ENCODE measurements around the gene TCEANC2.

Gene TCEANC2

DNA sequence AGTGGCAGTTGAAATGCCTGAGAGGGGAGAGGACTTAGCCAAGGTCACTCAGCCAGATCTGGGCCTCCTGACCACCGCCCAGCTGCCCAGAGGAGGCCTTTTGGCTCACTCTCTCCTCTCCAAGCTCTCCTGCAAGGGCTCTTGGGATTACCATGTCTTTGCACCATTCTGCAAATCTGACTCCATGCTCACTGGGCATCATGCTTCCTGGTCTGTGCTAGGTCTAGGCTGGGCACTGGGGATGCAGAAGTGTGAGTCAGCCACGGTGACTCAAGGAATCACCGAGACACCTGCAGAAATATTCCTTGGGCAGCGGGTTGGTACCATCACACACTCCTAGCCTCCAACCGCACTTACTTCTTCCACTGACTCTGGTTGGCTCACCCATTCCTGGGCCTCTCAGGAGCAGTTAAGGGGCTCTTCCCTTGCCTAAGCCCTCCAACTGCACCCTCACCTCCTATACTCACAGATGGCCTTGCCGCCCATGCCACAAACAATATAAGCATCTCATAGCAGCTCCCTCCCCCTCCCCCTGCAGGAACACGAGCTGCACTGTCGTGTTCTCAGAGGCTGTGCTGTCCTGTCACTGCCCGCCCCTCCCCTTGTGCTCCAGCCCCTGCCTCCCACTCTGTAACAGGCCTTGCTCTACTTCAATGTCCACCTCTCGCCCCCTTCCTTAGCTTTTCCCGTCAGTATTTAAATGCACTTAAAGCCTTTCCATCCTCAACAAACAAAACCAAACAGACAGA is 64.6 kb downstream of the TCEANC2 start:
- DNase-seq = peak; percentile 36

DNA sequence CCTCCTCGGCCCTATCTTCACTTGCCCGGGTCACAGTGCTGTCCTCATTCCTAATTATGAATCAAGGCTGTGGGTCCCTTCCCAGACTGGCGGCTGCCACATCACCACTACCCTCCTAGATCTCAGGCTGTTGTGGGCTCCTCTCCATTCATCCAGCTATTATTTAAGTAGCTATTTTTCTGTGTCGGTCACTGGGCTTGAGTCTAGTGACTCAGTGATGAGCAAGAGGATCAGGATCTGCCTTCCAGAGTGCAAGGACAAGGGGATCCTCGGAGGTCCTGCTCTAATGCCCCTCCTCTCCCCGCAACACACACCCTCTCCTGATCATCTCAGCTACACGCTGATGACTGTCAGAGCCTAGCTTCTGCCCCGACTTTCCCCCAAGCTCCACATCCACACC is 65.3 kb downstream of the TCEANC2 start:
- DNase-seq = no peak

DNA sequence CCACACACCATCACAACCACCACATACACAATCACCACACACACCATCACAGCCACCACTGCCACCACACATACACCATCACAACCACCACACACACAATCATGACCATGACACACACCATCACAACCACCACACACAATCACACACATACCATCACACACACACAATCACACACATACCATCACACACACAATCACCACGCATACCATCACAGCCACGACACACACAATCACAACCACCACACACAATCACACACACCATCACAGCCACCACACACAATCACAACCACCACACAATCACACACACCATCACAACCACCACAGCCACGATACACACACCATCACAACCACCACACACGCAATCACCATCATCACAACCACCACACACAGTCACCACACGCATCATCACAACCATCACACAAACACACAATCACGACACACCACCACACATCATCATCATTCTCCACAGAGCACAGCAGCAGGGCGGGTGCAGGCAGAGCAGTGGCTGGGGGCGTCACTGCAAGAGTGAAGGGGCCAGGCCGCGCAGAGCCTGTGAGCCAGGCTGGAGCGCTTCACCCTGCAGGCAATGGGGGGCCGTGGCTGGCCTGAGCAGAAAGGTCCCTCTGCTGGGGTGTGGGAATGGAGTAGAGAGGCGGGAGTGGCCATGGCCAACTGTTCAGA is 66.8 kb downstream of the TCEANC2 start:
- no peak for DNase-seq

DNA sequence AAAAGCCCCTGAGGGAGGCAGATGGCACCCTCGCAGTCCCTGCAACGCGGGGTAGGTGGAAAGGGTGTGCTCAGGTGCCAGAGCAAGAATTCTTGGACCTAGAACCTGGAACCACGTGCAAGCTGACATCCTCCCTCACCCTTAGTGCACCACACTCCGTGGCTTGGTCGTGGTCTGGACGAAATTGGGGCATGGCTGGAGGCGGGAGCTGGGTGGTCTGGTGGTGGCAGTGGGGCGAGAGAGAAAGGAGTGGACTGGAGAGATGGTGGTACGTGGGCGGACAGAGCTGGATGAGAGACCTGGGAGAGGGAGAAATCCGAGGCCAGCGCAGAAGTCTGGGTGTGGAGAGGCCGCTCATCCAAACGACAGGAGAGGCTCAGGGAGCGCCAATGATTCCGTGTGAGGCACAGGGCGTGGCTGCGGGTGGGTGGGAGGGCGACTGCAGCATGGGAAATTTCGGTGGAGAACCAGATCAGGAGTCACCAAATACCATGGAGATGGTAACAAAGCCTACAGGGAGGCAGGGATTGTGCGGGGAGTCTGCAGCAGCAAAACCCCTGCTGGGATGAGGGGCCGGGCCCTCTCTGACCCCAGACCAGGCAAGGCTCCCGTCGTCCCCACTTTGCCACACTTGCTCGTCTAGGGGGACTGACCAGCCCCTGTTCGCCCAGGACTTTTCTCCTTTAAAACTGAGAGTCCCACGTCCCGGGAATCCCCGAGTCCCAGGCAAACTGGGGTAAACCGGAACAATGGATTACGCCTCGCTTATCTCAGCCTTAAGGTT is 67.5 kb downstream of the TCEANC2 start:
- DNase-seq = no peak

DNA sequence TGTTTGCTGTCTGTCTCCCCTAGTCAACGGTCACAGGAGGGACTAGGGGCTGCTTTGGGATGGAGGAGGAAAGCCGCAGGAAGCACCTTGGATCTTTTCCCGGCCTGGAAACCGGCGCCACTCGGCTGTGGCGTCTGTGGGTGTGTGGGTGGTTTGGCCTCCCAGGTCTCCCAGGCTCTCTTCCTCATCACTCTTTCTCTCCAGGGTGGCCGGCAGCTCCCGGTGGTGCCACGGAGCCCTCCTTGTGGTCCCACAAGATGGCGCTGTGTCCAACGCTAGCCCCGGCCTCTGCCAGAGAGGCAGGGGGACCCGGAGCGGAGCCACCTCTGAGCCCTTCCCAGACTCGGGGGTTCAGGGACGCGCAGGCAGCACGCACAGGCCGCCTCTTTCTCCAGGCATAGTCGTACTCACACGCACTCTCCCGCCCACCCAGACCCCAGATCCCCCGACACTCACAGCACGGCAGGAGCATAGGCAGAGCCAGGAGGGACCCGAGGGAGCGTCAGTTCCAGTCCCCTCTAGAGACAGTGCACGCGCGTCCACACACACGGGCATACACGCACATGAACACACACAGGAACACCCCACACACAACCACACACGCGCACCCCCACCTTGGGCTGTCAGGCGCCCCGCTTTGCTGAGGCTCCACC is 68.2 kb downstream of the TCEANC2 start:
- peak; percentile 94 for DNase-seq

DNA sequence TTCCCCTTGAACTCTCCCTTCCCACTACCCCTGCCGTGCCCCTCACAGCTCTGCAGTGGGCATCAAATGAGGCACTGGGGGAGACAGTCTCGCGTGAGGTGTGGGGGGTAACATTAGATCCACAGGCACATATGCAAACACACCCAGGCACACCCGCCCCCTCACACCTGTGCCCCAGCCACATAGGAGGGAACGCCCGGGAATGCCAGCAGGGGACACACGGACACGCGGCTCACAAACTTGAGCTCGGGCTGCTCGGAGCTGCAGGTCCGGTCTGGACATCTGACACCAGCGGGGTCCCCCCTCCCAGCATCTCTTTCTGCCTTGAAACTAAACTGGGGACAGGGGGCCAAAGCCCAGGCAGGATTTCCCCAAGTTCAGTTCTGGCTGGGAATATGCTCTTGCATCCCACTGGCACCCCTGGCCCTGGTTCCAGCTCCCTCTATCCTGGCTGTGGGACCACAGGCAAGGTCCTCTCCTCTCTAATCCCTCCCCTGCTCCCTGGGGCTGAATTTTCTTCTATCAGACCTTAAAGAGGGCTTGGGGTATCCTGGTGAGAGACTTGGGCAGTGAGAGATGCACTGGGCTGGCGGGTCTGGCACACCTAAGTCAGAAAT is 68.8 kb downstream of the TCEANC2 start:
- DNase-seq = peak; percentile 56

DNA sequence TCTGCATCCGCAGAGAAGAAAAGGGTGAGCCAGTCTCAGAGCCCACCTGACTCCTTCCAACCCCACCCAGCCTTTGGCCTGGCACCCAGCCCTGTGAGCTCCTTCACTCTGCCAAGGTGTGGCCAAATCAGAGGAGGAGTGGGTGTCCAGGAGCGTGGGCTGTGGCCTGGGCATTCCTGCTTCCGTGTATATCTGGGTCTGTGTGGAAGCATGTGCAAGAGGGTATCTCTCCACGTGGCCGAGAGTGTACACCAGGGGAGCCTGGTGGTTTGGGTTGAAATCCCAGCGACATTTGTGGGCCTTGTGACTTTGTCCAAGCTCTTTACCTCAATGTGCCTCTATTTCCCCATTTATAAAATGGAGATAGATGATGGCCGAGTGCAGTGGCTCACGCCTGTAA is 69.6 kb downstream of the TCEANC2 start:
- DNase-seq = no peak

DNA sequence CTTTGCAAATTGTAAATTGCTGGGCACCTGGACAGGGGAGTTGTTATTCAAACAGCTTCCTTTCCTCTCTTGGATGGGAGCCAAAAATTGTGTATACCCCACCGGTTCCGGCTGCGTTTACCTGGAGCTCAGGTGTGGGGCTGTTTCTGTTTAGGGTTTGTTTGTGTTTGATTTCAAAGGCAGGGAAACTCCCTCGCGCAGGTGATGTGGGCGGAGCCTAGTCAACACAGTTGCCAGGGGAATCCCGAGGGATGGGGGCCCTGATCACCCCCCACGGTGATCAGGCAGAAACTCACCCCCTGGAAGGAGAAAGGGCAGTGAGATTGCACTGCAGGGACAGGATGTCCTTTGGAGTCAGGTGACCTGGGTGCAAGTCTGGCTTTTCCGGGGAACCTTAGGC is 71.1 kb downstream of the TCEANC2 start:
- peak; percentile 95 for DNase-seq

DNA sequence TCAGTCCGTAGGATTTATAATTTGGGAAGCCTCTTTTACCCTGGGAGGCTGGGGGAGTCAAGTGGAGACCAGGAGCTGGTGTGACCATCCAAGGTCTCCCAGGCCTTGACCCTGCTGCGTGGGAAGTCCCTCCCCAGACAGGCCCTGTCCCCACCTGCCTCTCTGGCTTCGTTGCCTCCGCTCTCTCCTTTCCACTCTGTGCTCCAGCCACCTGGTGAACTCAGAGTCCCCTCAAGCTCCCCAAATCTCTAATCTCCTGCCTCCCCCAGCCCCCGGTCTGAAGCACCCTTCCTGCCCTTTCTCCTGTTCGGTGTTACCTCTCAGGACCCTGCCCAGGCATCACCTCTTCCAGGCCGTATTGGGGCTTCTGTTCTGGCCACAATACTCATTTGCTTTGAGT is 71.5 kb downstream of the TCEANC2 start:
- DNase-seq = no peak

DNA sequence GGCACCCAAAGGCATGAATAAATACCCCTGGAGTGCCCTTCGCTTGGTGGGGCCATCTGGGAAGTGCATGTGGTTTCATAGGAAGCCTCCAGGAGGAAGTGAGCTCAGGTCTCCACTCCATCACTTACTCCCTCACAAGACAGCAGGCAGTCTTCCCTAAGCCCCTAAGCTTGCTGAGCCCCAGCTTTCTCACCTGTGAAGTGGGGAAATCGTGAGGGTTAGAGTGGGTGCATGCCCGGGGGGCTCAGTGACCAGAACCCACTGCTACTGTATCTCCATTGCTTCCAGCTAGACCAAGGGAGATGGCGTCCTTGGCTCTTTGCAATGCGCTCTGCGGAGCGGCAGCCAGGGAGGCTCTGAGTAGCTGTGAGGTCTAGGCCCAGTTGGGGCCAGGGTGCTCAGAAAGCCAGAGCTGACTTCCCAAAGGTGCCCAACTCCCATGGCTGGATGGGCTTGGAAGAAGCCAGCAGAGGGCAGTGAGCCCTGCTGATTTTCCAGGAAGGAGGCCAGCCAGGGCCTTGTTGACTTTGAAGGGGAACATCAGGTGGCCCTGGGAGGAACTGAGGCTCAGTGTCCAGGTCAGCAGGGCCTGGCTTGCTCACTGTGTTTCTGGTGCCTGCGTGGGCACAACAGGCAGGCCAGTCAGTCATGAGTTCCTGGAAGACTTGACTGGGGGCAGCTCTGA is 72.1 kb downstream of the TCEANC2 start:
- peak; percentile 79 for DNase-seq

DNA sequence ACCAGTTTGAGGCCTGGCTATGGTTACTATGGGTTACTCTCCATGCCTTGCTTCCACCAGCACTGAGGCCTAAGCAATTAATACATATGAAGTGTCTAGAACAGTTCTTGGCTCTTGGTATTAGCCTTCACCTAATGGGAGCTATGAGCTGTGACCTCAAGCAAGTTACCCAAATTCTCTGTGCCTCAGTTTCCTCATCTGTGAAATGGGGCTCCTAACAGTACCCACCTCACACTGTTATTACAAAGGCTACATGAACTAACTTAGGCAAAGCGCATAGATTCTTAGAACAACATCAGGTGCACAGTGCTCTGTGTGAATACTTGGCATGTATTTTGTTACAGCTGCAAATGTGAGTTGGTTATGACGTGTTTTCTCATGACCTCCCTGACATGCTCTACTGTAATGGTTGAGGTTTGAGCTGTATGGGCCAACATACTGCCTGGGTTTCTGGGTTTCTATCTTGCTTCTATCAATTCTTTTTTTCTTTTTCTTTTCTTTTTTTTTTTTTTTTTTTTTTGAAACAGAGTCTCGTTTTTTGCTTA is 72.9 kb downstream of the TCEANC2 start:
- no peak for DNase-seq

DNA sequence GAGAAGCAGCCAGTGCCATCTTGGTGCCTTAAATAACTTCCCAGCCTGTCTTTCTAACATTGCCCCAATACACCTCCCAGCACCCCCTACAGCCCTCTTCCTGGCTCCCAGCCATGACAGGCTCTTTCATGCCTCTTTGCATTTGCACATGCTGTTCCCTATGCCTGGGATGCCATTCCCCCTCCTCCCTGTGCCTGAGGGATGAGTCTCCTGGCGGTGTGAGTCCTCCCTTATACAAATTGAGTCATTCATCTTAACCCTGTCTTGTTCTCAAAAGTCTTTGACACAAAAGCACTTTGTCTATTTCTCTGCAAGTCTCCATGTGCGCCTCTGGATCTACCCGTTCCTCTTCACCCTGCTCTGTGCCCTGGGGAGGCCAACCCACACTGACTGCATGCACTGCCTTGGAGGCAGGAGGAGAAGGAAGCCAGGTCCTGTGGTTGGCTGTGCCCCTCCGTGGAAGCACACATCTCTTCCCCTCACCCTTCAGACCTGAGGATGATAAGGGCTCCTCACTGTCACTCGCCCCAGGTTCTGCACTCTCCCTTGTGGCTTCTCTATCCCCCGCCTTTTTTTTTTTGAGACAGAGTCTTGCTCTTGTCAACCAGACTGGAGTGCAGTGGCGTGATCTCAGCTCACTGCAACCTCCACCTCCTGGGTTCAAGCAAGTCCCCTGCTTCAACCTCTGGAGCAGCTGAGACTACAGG is 74.3 kb downstream of the TCEANC2 start:
- no peak for DNase-seq

DNA sequence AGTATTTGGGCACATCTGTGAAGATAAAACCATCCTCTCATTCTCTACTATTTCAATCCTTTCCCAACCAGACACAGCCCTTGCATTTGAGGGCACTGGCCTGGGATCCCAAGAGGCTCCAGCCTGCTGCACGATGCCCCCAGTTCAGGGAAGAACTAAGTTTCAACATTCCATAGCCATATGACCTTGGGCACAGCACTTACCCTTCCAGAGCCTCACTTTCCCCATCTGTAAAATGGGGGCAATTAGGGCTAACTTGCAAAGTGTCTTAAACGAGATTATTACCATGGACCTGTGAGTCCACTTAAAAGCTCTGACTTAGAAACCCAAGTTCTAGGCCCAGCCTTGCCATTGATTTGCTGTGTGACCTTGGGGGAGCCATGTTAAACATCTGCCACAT is 76.5 kb downstream of the TCEANC2 start:
- no peak for DNase-seq

DNA sequence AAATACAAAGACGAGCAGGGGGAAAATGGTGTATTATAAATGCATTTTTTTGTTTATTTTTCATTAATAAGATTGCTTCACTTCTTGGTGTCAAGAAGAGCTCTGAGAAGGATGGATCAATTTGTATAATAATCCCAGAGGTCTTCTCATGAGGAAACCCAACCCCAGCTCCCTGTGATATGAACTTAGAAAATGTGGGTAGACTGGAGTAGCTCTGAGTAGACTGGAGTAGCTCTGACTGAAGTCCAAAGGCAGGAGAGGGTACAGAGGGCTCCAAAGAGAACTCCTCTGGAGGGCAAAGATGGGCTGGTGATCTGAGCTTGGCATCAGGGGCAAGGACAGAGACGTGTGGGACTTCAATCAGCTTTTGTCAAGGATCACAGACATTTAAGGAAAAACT is 78.0 kb downstream of the TCEANC2 start:
- no peak for DNase-seq

DNA sequence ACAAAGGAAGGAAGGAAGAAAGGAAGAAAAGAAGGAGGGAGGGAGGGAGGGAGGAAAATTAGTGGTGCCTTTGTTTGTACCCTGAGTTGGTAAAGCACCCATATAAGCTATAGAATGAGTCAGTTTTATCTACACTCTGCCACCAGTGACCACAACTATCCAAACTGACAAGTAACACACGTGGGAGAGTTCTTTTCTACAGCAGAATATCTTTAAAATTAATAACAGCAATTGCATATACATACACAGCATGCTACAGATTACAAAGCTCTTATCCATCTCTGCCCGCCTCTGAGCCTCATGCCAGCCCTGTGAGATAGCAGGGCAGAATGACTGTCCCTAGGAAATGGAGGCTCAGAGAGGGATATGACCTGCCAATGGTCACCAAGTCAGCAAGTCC is 79.1 kb downstream of the TCEANC2 start:
- no peak for DNase-seq

DNA sequence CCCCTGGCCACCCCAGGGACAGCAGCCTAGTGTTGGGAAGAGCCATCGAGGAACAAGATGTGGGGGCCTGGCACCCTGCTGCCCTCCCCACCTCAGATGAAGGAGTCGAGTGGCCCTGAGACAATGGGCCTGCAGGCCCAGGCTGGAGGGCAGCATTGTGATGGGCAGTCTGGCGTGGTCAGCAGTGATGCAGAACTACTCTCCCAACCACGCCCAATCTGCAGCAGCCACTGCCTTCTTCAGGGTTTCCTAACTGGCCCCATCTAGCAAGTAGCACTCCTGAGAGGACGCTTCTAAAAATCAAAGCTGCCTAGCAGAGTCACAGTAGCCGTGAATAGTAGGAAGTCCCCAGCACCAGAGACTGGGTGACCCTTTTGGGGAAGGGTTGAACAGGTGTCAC is 80.9 kb downstream of the TCEANC2 start:
- no peak for DNase-seq

DNA sequence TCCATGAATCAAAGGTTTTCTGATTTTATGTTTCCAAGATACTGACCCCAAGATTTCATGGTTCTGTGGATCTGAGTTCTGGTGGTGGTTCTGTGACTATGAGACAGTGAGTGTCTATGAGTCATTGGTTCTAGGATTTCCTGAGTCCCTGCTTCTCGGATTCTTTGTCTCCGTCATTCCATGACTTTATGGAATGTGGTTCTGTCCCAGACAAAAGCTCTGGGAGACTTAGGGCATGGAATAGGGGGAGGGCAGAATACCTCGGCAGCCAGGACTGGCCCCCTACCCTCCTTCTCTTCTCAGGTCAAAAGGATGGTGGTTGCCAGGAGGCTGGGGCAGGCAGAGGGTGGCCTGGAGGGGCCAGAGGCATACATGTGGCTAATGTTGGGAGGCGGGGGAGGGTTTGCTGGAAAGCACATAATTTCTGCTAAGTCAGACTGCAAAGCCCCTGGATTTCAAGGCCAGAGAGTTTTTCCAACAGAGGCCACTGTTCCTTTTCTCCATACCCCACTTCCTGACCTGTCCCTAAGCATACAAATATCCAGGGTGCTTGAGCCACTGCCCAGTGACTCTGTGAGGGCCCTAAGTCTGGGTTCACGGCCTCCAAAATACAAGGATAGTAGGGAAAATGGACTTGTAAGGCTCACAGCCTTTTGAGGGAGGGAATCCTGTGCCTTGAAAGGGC is 82.2 kb downstream of the TCEANC2 start:
- no peak for DNase-seq

DNA sequence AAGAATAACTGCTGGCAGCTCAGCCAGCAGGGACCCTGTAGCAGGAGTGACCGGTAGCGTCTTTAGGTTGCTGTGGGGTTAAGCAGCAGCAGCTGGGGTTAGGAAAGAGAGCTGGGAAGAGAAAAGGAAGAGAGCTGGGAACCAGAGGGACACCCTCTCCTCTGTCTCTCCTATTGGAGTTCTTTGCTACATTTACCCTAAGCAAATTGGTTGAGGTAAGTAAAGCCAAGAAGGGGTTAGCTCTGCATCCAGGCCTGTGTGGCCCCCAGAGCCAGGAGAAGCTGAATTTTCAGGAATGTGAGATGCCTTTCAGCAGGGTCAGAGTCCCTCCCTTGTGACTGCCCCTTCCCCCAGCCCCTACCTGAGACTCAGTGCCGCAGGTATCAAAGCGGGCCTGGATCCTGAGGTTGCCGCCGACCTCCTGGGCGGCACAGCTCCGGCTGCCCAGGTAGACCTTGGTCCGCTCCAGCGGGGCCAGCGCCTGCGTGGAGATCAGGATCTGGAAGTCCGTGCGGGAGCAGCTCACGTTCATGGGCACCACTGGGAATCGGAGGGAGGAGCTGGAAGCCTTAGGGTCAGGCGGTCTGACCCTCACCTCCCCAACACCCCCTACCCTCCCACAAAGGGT is 83.0 kb downstream of the TCEANC2 start:
- DNase-seq = no peak

DNA sequence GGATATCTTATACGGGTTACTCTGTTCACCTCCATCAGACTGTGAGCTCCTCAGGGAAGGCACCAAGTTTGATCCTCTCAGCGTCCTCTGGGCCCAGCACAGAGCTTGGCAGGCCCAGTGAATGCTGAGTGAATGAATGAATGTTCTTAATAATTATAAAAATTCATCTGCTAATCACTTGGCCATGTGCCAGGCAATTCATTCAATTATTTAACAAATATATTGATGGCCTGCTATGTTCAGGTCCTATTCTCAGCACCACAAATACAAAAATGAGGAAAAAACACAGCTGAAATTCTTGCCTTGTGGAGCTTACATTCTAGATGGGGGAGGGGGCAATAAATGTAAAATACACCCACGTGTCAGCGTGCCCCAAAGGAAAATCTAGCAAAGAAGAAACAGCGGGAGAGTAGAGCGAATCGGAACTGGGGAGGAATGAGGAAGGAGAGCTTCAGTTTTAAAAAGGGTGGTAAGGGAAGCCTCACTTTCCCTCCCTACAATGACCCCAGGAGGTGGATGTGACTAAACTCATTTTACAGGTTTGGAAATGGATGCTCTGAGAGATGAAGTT is 83.6 kb downstream of the TCEANC2 start:
- no peak for DNase-seq

DNA sequence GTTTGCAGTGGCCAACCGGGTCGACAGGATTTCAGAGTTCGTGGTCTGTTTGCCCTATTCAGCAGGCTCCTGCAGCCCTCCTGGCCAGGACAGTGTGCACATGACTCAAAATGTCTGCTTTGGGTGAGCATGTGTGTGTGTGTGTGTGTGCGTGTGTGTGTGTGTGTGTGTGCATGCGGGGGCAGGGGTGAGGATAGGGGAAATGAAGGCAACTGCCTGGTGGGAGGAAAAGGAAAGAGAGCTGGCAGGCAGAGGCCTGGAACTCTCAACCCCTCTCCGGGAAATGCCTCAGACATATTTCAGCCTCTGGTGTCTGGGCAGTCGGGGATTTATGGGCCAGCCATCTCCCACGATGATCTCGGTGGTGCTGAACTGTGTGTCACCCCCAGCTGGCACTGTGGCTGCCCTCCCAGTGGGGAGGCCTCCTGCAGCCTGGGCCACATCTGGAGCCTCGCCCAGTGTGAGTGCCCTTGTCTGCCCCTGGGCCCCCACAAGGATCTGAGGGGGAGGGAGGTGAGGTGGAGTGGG is 84.2 kb downstream of the TCEANC2 start:
- peak; percentile 43 for DNase-seq

All from DMS53 (cell line).